Measurements from ENCODE around the gene SLC22A8. TPM values are rescaled to one million over a fixed set of nuclear protein-coding genes. Genes with fewer than 3 reads are reported as not detected.
"Not testable (repeated sequence)": the region's sequence is repeated elsewhere in the genome, so short reads cannot be mapped to it uniquely, and the experiment has no call there.

Gene SLC22A8
- total RNA-seq, 6 experiments from 2014 or later, result not detected

DNA sequence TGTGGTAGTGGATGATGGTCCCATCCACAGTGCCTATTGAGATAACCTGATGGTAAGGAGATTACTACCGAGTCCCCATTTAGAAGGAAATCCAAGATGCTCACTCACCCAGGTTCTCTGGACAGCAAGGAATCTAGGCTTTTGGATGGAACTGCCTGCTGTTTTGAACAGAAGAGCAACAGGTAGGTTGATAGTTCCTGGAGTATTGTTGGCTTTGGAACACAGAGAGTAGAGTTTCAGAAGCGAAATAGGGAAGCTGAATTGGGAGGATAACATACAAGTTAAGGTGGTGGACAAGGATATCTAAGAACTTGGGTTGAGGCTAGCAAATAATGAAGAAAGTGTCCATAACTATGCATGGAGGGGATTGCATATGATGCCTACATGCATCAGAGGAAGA is 58.5 kb downstream of the SLC22A8 start:
- 81% methylated on average over 2 of the region's 2 CpGs for WGBS (ENCODE audit: insufficient coverage, low coverage, low lambda C conversion rate, missing lambda C conversion rate)
- ATAC-seq, result no peak
- Histone ChIP-seq H3K4me3 (no peak overlapping the region), H3K27ac (no peak overlapping the region), H3K27me3 (no peaks in the 10 kb centered on the region), H3K4me1 (no peaks in the 10 kb centered on the region), H3K36me3 (no peaks in the 10 kb centered on the region), H3K9me3 (no peaks in the 10 kb centered on the region)
- DNase-seq, result no peak
- TF ChIP-seq POLR2A (IDR thresholded peaks at IDR 0.05), result no peak
- TF ChIP-seq, protein P1, sequence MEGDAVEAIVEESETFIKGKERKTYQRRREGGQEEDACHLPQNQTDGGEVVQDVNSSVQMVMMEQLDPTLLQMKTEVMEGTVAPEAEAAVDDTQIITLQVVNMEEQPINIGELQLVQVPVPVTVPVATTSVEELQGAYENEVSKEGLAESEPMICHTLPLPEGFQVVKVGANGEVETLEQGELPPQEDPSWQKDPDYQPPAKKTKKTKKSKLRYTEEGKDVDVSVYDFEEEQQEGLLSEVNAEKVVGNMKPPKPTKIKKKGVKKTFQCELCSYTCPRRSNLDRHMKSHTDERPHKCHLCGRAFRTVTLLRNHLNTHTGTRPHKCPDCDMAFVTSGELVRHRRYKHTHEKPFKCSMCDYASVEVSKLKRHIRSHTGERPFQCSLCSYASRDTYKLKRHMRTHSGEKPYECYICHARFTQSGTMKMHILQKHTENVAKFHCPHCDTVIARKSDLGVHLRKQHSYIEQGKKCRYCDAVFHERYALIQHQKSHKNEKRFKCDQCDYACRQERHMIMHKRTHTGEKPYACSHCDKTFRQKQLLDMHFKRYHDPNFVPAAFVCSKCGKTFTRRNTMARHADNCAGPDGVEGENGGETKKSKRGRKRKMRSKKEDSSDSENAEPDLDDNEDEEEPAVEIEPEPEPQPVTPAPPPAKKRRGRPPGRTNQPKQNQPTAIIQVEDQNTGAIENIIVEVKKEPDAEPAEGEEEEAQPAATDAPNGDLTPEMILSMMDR (IDR thresholded peaks at IDR 0.05), result no peak
- intact Hi-C loops (cut with DNase I), result no loop called here

DNA sequence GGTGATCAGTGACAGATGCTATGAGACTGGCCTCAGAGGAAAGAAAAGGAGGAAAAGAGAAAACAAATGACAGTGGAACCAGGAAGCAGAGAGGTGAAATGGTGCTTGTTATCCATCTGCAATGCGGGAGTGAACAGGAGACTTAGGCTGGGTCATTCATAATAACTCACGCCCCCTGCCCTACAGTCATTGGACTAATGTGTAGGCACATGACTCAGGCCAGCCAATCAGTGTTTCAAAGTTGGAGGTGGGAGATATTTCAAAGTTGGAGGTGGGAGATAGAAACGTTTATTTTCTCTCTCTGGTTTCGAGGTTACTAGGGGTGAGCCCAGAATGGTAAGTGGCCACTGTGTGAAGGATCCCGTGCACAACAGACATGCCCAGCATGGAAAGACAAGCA is 61.2 kb downstream of the SLC22A8 start:
- DNase-seq, result no peak
- 52% methylated on average over 4 of the region's 5 CpGs for WGBS (ENCODE audit: insufficient coverage, low coverage, low lambda C conversion rate, missing lambda C conversion rate)

DNA sequence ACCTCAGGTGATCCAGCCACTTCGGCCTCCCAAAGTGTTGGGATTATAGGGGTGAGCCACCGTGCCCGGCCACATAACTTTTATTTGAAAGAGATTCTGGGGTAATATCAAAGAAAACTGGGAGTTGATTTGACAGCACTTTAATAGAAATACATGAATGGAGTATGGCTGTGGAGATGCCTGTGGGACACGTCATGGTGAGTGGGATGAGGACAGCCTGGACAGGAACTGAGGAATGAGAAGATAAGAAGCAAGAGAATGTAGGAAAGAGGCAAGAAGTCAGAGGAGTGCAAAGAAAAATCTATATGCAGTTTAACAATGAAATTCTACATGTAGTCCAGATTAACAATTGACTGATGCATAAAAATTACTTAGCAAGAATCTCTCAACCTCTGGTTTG is 61.8 kb downstream of the SLC22A8 start:
- Histone ChIP-seq H3K36me3 (no peaks in the 10 kb centered on the region), H3K27me3 (no peaks in the 10 kb centered on the region), H3K27ac (no peak overlapping the region), H3K4me3 (no peak overlapping the region), H3K9me3 (no peaks in the 10 kb centered on the region), H3K4me1 (no peaks in the 10 kb centered on the region)
- 50% methylated on average over 4 of the region's 4 CpGs for WGBS (ENCODE audit: insufficient coverage, low coverage, low lambda C conversion rate, missing lambda C conversion rate)
- intact Hi-C loops (cut with DNase I), result no loop called here
- TF ChIP-seq POLR2A (IDR thresholded peaks at IDR 0.05), result no peak
- TF ChIP-seq, protein P1 (IDR thresholded peaks at IDR 0.05), result no peak
- no peak for ATAC-seq
- no peak for DNase-seq

More for the DNA sequence above, 61.2 kb downstream of the SLC22A8 start:
- H3K4me1 ChIP-seq, result no peaks in the 10 kb centered on the region
- no peak for TF ChIP-seq POLR2A (IDR thresholded peaks at IDR 0.05)
- TF ChIP-seq, protein P1 (IDR thresholded peaks at IDR 0.05), result no peak
- H3K27ac ChIP-seq, result no peak overlapping the region
- no peaks in the 10 kb centered on the region for H3K27me3 ChIP-seq
- no peaks in the 10 kb centered on the region for H3K9me3 ChIP-seq
- ATAC-seq, result no peak
- no peak overlapping the region for H3K4me3 ChIP-seq
- intact Hi-C loops (cut with DNase I), result no loop called here
- no peaks in the 10 kb centered on the region for H3K36me3 ChIP-seq

DNA sequence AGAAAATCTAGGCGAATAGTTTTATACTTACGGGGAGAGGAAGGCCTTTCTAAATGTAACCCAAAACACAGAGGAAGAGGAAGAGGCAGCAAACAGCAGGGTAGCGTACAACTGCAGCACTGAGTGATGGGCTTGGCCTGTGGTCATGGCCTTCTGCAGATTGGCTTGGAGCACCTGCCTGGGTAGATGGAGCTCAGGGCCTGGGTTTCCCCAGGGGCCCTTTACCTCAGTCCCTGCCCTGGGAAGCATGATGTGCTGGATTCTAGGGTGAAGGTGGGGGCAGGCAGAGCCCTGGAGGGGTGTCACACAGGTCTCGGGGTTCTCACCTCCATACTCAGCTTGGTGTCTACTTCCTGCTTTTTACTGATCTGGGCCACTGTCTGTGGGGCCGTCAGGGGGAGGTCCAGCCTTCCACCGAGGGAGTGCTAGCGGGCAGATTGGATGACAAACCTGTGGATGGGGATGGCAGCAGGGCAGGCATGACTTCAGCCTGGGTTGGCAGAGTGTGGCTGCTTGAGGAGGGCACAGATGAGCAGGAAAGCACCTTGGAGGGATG is 66.8 kb downstream of the SLC22A8 start:
- H3K27ac ChIP-seq, result no peak overlapping the region
- ATAC-seq (peak in 1 of 4 donors; percentile 36), DNase-seq (no peak)
- H3K4me1 ChIP-seq, result no peaks in the 10 kb centered on the region
- TF ChIP-seq, protein P1 (IDR thresholded peaks at IDR 0.05), result no peak
- TF ChIP-seq POLR2A (IDR thresholded peaks at IDR 0.05), result no peak
- WGBS (ENCODE audit: insufficient coverage, low coverage, low lambda C conversion rate, missing lambda C conversion rate), result 70% methylated on average over 3 of the region's 7 CpGs
- H3K9me3 ChIP-seq, result no peaks in the 10 kb centered on the region
- intact Hi-C loops (cut with DNase I), result no loop called here
- no peak overlapping the region for H3K4me3 ChIP-seq
- H3K36me3 ChIP-seq, result no peaks in the 10 kb centered on the region
- no peaks in the 10 kb centered on the region for H3K27me3 ChIP-seq

DNA sequence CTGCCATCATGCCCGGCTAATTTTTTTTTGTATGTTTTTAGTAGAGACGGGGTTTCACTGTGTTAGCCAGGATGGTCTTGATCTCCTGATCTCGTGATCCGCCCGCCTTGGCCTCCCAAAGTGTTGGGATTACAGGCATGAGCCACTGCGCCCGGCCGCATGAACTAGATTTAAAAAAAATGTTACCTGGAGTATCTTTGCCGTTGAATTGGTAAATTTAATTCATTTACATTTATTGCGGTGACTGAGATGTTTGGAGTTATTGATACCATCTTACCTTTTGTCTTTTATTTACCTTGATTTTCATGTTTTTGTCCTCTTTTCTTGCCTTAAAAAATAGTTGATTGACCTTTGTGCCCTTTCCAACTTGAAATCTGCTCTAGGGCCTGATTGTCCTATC is 70.1 kb downstream of the SLC22A8 start:
- H3K4me3 ChIP-seq; H3K36me3 ChIP-seq; H3K4me1 ChIP-seq; H3K27me3 ChIP-seq; DNase-seq; ATAC-seq; intact Hi-C loops (cut with DNase I); H3K9me3 ChIP-seq; H3K27ac ChIP-seq: not testable (repeated sequence)
- whole genome bisulfite sequencing (ENCODE audit: insufficient coverage, low coverage, low lambda C conversion rate, missing lambda C conversion rate), result 92% methylated on average over 9 of the region's 10 CpGs

Other genes starting within 250 kb of the SLC22A8 start
- 10 to 100 TPM; 11.9 to 19.3 (median 16.0) TPM for gene TAF6L, start 244.4 kb downstream of the SLC22A8 start, total RNA-seq
- 10 to 100 TPM; 23.9 to 47.6 (median 29.1) TPM for gene TMEM179B, start 228.4 kb downstream of the SLC22A8 start, total RNA-seq
- gene TMEM223, start 223.8 kb downstream of the SLC22A8 start, total RNA-seq, result 10 to 100 TPM in 2 of 6 experiments, 1 to 10 TPM in 4; 6.6 to 26.4 (median 8.2) TPM
- 10 to 100 TPM; 24.7 to 42.9 (median 32.3) TPM for gene NXF1, start 210.4 kb downstream of the SLC22A8 start, total RNA-seq
- 10 to 100 TPM; 22.1 to 27.8 (median 24.6) TPM for gene STX5, start 183.8 kb downstream of the SLC22A8 start, total RNA-seq
- not detected for gene TEX54, start 183.0 kb downstream of the SLC22A8 start, total RNA-seq
- gene WDR74, start 176.3 kb downstream of the SLC22A8 start, total RNA-seq, result 10 to 100 TPM; 17.6 to 30.6 (median 24.3) TPM
- gene SLC3A2, start 134.9 kb downstream of the SLC22A8 start, total RNA-seq, result 100 to 1,000 TPM in 1 of 6 experiments, 10 to 100 TPM in 5; 39.8 to 106 (median 63.0) TPM
- not detected for gene CHRM1, start 94.5 kb downstream of the SLC22A8 start, total RNA-seq
- gene SLC22A6, start 30.9 kb downstream of the SLC22A8 start, total RNA-seq, result not detected
- gene SLC22A24, start 128.4 kb upstream of the SLC22A8 start, total RNA-seq, result under 1 TPM in 4 of 6 experiments, not detected in 2; 0.11 to 0.25 (median 0.16) TPM
- gene SLC22A25, start 227.8 kb upstream of the SLC22A8 start, total RNA-seq, result 10 to 100 TPM in 5 of 6 experiments, 1 to 10 TPM in 1; 9.0 to 39.0 (median 14.7) TPM